Endodermal cell (in vitro differentiated cells): ENCODE data around the gene MYO16. TPM values are rescaled to one million over a fixed set of nuclear protein-coding genes. Genes with fewer than 3 reads are reported as not detected.

ENCODE experiments used
- DNase-seq: peaks from one replicate; pipeline ENCODE4 v3.0.0-alpha.2; 2017
- H3K27ac ChIP-seq: 2 replicates; pipeline ENCODE4 v1.5.1; 2013; ENCODE audit warnings: mild to moderate bottlenecking, low read depth, low read length, moderate library complexity
- H3K27me3 ChIP-seq: 2 replicates; pipeline ENCODE4 v1.6.1; 2013; ENCODE audit warnings: mild to moderate bottlenecking, low read length, moderate library complexity; ENCODE audit not compliant: insufficient read depth, control insufficient read depth, poor library complexity, severe bottlenecking
- H3K36me3 ChIP-seq: 2 replicates; pipeline ENCODE4 v1.7.0; 2013; ENCODE audit warnings: mild to moderate bottlenecking, low read length, moderate library complexity; ENCODE audit not compliant: control insufficient read depth, insufficient read depth
- H3K4me1 ChIP-seq: one replicate; pipeline ENCODE4 v1.7.0; 2013; ENCODE audit warnings: low read length; ENCODE audit not compliant: control insufficient read depth, insufficient read depth
- H3K4me3 ChIP-seq: 2 replicates; pipeline ENCODE4 v1.5.1; 2013; ENCODE audit warnings: mild to moderate bottlenecking, low read length, moderate library complexity
- H3K9ac ChIP-seq: 2 replicates; pipeline ENCODE4 v1.6.1; 2013; ENCODE audit warnings: mild to moderate bottlenecking, low read length, moderate library complexity; ENCODE audit not compliant: poor library complexity, severe bottlenecking; ENCODE audit errors: extremely low read depth
- H3K9me3 ChIP-seq: 2 replicates; pipeline ENCODE4 v1.6.1; 2013; ENCODE audit warnings: mild to moderate bottlenecking, low read length, moderate library complexity; ENCODE audit not compliant: control insufficient read depth
- H3K27ac Mint-ChIP-seq: 2 replicates; pipeline ENCODE4 v1.8.0; 2020; ENCODE audit warnings: mixed read lengths
- H3K27me3 Mint-ChIP-seq: 2 replicates; pipeline ENCODE4 v1.8.0; 2021; ENCODE audit warnings: mild to moderate bottlenecking, mixed read lengths; ENCODE audit not compliant: insufficient read depth
- H3K36me3 Mint-ChIP-seq: 2 replicates; pipeline ENCODE4 v1.8.0; 2020; ENCODE audit warnings: low read depth, mixed read lengths
- H3K4me1 Mint-ChIP-seq: 2 replicates; pipeline ENCODE4 v1.8.0; 2020; ENCODE audit warnings: mixed read lengths
- H3K4me3 Mint-ChIP-seq: 2 replicates; pipeline ENCODE4 v1.8.0; 2020; ENCODE audit warnings: mild to moderate bottlenecking, moderate library complexity, mixed read lengths
- H3K9me3 Mint-ChIP-seq: 2 replicates; pipeline ENCODE4 v1.8.0; 2020; ENCODE audit warnings: mild to moderate bottlenecking, mixed read lengths
- CTCF ChIP-seq: fragments of 200-600 bp; sonication (generic); conservative IDR thresholded peaks from 2 replicates; pipeline ENCODE4 v1.5.0; 2021; ENCODE audit warnings: antibody characterized with exemption, mild to moderate bottlenecking
- WGBS, 2 experiments: methylation state at CpG; one replicate each; pipeline versions ENCODE4 v1.1.5 to v1.1.7; 2013; ENCODE audit warnings: missing lambda C conversion rate in 2 of 2, mixed read lengths in 1 of 2; ENCODE audit not compliant: insufficient coverage in 1 of 2, insufficient read length in 1 of 2; 5-methylcytosine and 5-hydroxymethylcytosine counted together
- total RNA-seq, 2 donors: library from RNA; stranded (reverse); fragmentation: NEBNext Ultra II Directional in 1 of 2; extraction: Animal tissue kit (Norgen Biotek cat#: 25700) in 1 of 2; gene quantifications; 2 replicates in 1 of 2; 3 replicates in 1 of 2; pipeline ENCODE4 v1.2.1, GENCODE V29; 2021

Gene MYO16
- total RNA-seq, 2 donors from 2014 or later = 0.70 to 1.2 TPM

- H3K9me3 Mint-ChIP-seq = no peaks in the 10 kb centered on the region
- H3K4me3 Mint-ChIP-seq = no peak overlapping the region
- Histone ChIP-seq H3K4me3 (no peak overlapping the region), H3K27ac (no peak overlapping the region), H3K9me3 (no peaks in the 10 kb centered on the region), H3K36me3 (no peaks in the 10 kb centered on the region), H3K27me3 (no peaks in the 10 kb centered on the region), H3K4me1 (no peaks in the 10 kb centered on the region), H3K9ac (no peak overlapping the region)
- H3K36me3 Mint-ChIP-seq = no peaks in the 10 kb centered on the region
- no peaks in the 10 kb centered on the region for H3K27me3 Mint-ChIP-seq
- 92 to 100% methylated on average over 1 to 4 of the region's 4 CpGs for WGBS, 2 experiments
- H3K4me1 Mint-ChIP-seq = peaks cover 10% of the 10 kb centered on the region
- TF ChIP-seq CTCF = no peak
- H3K27ac Mint-ChIP-seq = no peak overlapping the region
- no peak for DNase-seq
Observed at GRCh38 chr13:108944760-108945159, 315.3 kb downstream of the MYO16 start.

GRCh38 chr13:108947551-108948030, 318.2 kb downstream of the MYO16 start:
- Histone ChIP-seq H3K4me1 (no peaks in the 10 kb centered on the region), H3K4me3 (no peak overlapping the region), H3K27me3 (no peaks in the 10 kb centered on the region), H3K9me3 (no peaks in the 10 kb centered on the region), H3K27ac (no peak overlapping the region), H3K9ac (no peak overlapping the region), H3K36me3 (no peaks in the 10 kb centered on the region)
- no peak for DNase-seq
- Mint-ChIP-seq H3K27me3 (no peaks in the 10 kb centered on the region), H3K4me1 (peaks cover 7% of the 10 kb centered on the region), H3K4me3 (no peak overlapping the region), H3K27ac (no peak overlapping the region), H3K9me3 (no peaks in the 10 kb centered on the region), H3K36me3 (no peaks in the 10 kb centered on the region)
- WGBS, 2 experiments = 94 to 100% methylated on average over 5 to 8 of the region's 8 CpGs
- TF ChIP-seq CTCF = no peak

- Histone ChIP-seq H3K36me3 (no peaks in the 10 kb centered on the region), H3K27ac (no peak overlapping the region), H3K9ac (no peak overlapping the region), H3K4me1 (no peaks in the 10 kb centered on the region), H3K4me3 (no peak overlapping the region), H3K9me3 (no peaks in the 10 kb centered on the region), H3K27me3 (no peaks in the 10 kb centered on the region)
- DNase-seq = no peak
- Mint-ChIP-seq H3K36me3 (no peaks in the 10 kb centered on the region), H3K4me1 (peaks cover 7% of the 10 kb centered on the region), H3K4me3 (no peak overlapping the region), H3K27ac (no peak overlapping the region), H3K9me3 (no peaks in the 10 kb centered on the region), H3K27me3 (no peaks in the 10 kb centered on the region)
- TF ChIP-seq CTCF = no peak
- 91% methylated on average over 4 to 7 of the region's 7 CpGs for WGBS, 2 experiments
Observed at GRCh38 chr13:108948251-108948671, 318.9 kb downstream of the MYO16 start.
